NOMO-1 treated with DMSO at 0.1 percent for 48 hours (cell line): Measurements from ENCODE around the gene LGALS14.
"Not testable (repeated sequence)": the region's sequence is repeated elsewhere in the genome, so short reads cannot be mapped to it uniquely, and the experiment has no call there.

Source experiments
- DNase-seq: peaks from one replicate; lab custom pipeline; 2025; ENCODE audit not compliant: unreplicated experiment; lab: John Stamatoyannopoulos, UW

The LGALS14 gene

DNA sequence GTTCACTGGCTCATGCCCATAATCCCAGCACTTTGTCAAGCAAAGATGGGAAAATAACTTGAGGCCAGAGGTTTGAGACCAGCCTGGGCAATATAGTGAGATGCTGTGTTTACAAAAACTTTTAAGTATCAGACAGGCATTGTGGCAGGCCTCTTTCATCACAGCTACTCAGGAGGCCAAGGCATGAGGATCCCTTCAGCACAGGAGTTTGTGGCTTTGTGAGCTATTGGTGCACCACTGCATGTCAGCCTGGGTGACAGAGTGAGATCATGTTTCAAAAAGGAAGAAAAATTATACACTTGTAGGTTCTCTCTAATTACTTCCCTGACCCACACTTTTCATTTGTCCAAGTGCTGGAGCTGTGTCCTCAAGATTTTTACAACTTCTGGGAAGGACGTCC, 11.5 kb upstream of the LGALS14 start:
- no peak for DNase-seq

- DNase-seq: no peak
Measured at GRCh38 chr19:39695759-39696158, 8.5 kb upstream of the LGALS14 start.

- no peak for DNase-seq
Measured at GRCh38 chr19:39696387-39696786, 7.9 kb upstream of the LGALS14 start.

GRCh38 chr19:39698535-39698934, 5.7 kb upstream of the LGALS14 start:
- no peak for DNase-seq

DNA sequence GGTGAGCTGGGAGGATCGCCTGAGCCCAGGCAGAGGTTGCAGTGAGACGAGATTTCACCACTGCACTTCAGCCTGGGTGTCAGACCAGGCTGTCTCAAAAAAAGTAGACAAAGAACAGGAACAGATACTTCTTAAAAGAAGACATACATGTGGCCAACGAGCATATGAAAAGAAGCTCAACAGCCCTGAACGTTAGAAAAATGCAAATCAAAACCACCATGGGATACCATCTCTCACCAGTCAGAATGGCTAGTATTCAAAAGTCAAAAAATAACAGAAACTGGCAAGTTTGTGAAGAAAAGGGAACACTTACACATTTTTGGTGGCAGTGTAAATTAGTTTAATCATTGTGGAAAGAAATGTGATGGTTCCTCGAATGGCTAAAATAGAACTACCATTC, 3.0 kb upstream of the LGALS14 start:
- DNase-seq: no peak

GRCh38 chr19:39705578-39706188, 1.4 kb downstream of the LGALS14 start:
- DNase-seq: no peak

- DNase-seq: no peak
Measured at GRCh38 chr19:39708594-39708993, 4.3 kb downstream of the LGALS14 start.

DNA sequence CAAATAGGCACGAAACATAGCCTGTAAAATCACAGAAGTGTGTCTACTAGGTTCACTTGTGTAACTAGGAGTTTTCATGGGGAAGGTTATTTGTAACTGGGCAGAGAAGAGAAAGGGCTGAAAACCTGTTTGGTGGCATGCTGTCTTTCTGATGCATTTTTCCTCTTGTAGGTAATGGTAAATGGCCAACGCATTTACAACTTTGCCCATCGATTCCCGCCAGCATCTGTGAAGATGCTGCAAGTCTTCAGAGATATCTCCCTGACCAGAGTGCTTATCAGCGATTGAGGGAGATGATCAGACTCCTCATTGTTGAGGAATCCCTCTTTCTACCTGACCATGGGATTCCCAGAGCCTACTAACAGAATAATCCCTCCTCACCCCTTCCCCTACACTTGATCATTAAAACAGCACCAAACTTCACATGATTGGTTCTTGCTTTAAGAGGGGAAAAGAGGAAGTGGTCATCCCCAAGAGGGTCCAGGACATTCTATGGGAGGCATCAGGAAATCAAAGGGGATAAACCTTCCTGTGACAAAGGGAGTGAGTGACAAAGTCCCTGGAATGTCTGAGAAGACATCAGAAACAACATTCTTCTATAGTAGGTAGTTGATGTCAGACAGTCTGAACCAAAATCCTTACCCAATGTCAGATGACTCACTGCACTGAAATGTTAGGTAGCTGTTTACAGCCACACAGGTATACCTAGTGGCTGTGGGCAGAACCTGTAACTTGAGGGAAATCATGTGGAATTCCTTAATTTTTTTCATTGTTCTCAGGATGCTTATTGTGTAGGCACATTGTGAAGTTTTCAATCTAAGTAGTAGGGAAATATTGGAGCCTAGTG, 5.0 kb downstream of the LGALS14 start:
- DNase-seq: no peak

GRCh38 chr19:39710333-39710890, 6.1 kb downstream of the LGALS14 start:
- DNase-seq: no peak

- DNase-seq: not testable (repeated sequence)
Measured at GRCh38 chr19:39720144-39720543, 15.9 kb downstream of the LGALS14 start.

DNA sequence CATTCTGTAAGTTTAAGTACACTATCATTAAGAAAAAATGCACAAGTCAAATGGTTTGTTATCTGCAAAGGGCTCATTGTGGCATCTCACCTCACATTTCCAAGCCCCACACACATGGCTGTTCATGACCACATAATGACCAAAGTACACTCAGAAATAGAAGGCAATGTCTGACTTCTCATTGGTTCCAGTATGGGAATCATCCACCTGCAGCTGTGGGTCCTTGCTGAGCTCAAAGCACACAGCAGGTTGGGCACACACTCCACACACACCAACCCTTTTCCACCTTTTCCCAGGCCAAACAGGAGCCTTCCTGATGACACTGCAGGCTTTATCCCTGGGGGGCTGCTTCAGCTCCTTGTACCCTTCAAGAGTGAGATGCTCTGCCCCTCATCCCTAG, 21.7 kb downstream of the LGALS14 start:
- no peak for DNase-seq

GRCh38 chr19:39727070-39727800, 23.0 kb downstream of the LGALS14 start:
- no peak for DNase-seq

DNA sequence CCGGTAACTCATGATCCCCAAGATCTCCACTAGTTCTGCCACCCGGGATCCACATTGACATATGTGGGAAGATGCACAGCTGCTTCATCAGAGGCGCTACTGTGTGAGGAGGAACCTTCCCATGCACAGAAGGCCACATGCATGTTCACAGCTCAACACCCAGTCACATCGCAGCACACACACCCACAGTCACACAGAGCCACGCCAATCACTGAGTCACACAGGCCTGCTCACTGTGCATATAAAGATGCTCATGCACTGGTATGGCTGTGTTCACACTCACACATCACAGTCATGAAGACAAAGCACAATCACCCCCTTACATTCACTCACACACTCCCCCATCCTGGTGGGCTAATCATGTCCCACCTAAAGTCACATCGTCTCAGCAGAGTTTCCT, 23.8 kb downstream of the LGALS14 start:
- DNase-seq: no peak

- no peak for DNase-seq
Measured at GRCh38 chr19:39729594-39729993, 25.3 kb downstream of the LGALS14 start.

GRCh38 chr19:39731685-39732084, 27.4 kb downstream of the LGALS14 start:
- no peak for DNase-seq

DNA sequence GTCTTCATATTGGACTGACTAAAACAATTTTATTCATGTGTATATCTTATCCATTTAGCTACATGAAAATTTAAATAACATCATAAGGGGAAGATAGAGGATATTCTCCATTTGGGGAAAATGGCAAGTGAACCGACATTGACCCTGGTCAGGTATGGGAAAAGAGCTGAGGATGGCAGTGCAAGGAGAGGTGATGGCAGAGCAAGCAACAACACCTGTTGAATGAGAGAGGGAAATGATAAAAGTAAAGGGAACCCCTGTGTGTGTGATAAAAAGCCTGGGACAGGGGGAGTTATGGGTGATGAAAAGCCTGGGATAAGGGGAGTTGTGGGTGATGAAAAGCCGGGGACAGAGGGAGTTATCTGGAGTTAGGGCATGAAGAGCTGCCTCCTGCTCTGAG, 29.6 kb downstream of the LGALS14 start:
- no peak for DNase-seq

GRCh38 chr19:39735688-39736087, 31.4 kb downstream of the LGALS14 start:
- DNase-seq: no peak

GRCh38 chr19:39736088-39736487, 31.8 kb downstream of the LGALS14 start:
- DNase-seq: no peak

- DNase-seq: no peak
Measured at GRCh38 chr19:39737351-39737750, 33.1 kb downstream of the LGALS14 start.

DNA sequence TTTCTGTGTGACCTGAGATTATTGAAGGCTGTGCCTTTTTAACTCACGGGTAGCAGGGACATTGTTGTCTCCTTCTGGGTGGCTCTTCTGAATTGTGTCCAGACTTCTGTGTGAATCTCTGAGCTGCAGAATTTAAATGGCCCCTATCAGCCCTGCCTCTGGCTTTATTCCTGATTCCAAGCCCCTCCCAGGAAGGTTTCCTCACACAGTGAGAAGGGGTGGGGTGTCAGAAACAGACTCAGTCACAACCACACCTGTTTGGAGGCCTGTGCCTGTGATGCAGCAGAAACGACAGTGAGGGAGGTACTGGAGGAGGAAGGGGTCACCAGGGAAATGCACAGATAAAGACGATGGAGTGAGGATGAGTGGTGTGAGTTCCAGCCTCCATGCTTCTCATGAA, 33.6 kb downstream of the LGALS14 start, which contains the start of gene CLC:
Gene CLC (minus strand): TSS at position 139 of the 400 bp plus-strand sequence. CDS start 77 bp downstream, at position 62.
- DNase-seq: no peak

DNA sequence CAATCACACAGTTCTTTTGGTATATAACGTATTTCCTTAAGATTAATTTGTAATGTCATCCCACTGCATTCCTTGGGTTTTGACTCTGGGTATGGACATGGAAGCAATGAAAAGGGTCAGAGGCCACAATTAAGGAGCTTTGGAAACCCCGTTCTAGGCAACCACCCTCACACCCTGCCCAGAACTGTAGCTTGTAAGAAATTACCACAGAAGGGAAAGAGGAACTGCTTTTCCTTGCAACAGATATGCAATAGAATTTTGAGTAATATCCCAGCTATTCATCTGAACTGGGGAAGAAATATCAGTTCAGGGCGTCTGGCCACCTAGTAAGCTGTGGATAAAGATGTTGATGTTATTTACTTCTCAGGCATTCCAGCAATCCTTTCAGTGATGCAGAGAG, 34.5 kb downstream of the LGALS14 start:
- peak; percentile 44 for DNase-seq
